Subcutaneous adipose tissue (tissue), 4 donors: ENCODE measurements around the gene FBXO5. TPM values are rescaled to one million over a fixed set of nuclear protein-coding genes. Genes with fewer than 3 reads are reported as not detected.

Experiments
- CTCF ChIP-seq: fragments of 450-650 bp; IDR thresholded peaks from one replicate; pipeline ENCODE4 v1.5.1; 2016; ENCODE audit warnings: low read depth, mild to moderate bottlenecking, control low read depth, antibody characterized with exemption, moderate library complexity
- total RNA-seq, 4 donors: library from RNA; depleted of rRNA; stranded (reverse); fragments of >200 nt; gene quantifications; one replicate each; pipeline ENCODE4 v1.1.0, GENCODE V29; 2016

Gene FBXO5
- total RNA-seq, 4 donors from 2014 or later: 3.1 to 4.8 (median 4.1) TPM

- TF ChIP-seq CTCF: no peak
These were observed 29.9 kb downstream of the FBXO5 start for GRCh38 chr6:152952866-152953509.

DNA sequence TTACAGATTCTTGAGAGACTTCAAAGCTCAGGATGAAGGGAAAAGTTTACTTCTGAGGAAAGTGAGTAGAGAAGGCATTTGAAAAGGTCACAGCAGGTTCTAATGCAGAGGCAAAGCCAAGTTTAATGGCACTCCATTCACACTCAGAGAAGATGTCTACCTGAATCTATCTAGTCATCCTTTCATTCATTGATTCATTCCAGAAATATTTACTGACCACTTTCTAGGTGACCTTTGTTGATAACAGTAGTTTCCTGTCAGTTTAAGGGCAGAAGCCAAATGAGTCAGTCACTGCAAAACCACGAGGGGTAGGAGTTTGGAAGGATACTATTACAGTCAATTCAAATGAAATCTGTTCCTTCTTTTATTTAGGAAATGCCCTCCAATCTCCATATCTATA, 30.8 kb downstream of the FBXO5 start:
- TF ChIP-seq CTCF: no peak

GRCh38 chr6:152950240-152950639, 32.6 kb downstream of the FBXO5 start:
- no peak for TF ChIP-seq CTCF

DNA sequence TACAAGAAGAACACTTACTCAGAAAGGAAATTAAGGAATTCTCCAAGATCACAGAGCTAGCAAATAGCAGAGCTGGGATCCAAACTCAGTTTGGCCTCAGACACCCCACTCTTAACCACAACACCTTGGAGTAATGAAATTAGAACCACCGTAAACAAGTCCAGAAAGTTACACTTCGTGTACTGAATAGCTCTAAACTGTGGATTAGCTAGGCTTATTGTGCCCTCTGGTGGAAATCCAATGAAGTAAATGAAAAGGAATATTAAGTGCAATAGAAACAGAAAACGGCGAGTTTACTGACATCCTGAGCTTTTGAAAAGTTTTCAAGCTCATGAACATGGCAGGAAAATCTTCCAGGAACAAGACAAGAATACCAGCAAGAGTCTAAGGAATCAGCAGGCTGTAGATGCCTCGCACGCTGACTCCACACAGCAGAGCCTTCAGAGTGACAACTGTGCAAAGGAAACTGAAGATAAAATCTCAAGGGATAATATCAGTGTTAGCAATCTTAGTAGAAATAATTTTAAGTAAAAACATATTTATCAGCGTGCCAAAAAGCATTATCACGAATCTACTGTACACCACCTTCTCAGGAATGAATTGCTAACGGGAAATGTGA, 34.6 kb downstream of the FBXO5 start:
- TF ChIP-seq CTCF: no peak

DNA sequence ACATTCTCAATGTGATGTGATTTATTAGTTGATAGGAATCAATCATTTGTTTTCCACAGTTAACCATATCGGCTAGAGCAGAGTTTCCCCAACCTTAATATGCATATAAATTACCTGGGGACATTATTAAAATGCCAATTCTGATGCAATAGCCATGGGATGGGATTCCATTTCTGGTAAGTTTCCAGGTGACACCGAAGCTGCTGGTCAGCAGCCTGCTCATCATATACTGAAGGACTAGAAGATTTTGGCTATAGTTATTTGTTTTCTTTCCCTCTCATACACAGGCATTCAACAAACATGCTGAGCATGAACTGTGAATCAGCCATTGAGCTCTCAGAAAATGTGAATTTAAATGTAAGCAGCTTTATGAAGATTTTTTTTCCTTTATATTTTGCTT, 35.8 kb downstream of the FBXO5 start:
- TF ChIP-seq CTCF: no peak

DNA sequence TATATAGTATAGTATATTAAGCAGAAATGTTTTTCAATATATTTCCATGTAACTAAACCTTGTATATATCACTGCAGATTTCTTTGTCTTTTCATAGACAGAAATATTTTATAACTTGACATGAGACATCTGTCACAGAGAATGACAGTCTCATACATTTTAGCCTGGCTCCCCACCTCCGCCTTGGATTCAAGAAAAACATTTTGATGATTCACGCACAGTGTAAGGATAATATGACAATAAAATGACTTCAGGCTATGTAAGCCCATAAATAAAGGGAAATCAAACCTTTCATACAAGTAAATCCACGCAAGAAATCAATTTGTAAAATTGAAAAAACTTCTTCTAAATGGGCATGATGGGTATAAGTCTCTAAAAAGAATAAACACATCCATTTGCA, 36.4 kb downstream of the FBXO5 start:
- no peak for TF ChIP-seq CTCF

GRCh38 chr6:152943260-152943897, 39.5 kb downstream of the FBXO5 start:
- TF ChIP-seq CTCF: no peak
